GM12891 (cell line): Measurements from ENCODE around the gene TMEM214.

Experiments used
- POLR2A ChIP-seq: IDR thresholded peaks from 2 replicates; pipeline ENCODE4 v1.6.1; 2011; ENCODE audit warnings: low read depth, low read length, control low read depth
- POLR2AphosphoS5 ChIP-seq: IDR thresholded peaks from 2 replicates; pipeline ENCODE4 v1.6.1; 2011; ENCODE audit warnings: low read depth, low read length, control low read depth
- TAF1 ChIP-seq: IDR thresholded peaks from 2 replicates; pipeline ENCODE4 v1.6.1; 2011; ENCODE audit warnings: low read depth, low read length, control low read depth

DNA sequence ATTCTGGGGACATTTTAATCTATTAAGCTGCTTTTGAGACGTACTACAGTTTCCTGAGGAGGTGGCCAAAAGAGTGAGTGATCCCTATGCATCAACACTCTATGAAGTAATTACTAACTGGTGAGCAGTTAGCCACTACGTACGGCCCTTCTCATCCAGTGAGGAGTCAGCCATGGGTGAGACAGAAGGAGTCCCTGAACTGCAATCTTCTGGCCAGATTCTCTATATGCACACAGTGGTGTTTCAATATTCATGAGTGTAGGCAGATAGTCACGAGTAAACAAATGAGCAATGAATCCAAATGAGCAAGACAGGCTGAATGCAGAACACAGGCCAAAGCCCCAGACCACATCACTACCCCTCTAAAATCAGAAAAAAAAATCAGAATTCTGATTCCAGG, 29.8 kb upstream of the TMEM214 start:
- TF ChIP-seq POLR2AphosphoS5 = no peak
- no peak for TF ChIP-seq TAF1
- TF ChIP-seq POLR2A = no peak
